ENCODE results near the gene RAB40C.

- TF ChIP-seq ETV6 (CRISPR knock-in tag; IDR thresholded peaks at IDR 0.05): no peak
- no peak for TF ChIP-seq CTCF (IDR thresholded peaks at IDR 0.05)
- TF ChIP-seq ZNF121 (CRISPR knock-in tag; IDR thresholded peaks at IDR 0.05): no peak
- no peak for TF ChIP-seq RORB (CRISPR knock-in tag; IDR thresholded peaks at IDR 0.05)
- no peak for TF ChIP-seq ZNF425 (CRISPR knock-in tag; conservative IDR thresholded peaks at IDR 0.05)
- TF ChIP-seq ELF4 (CRISPR knock-in tag; IDR thresholded peaks at IDR 0.05; ENCODE audit: low read depth): no peak
- TF ChIP-seq NFYB (CRISPR knock-in tag; conservative IDR thresholded peaks at IDR 0.05; ENCODE audit: low read depth): no peak
- no peak for TF ChIP-seq PRDM15 (CRISPR knock-in tag; IDR thresholded peaks at IDR 0.05)
- TF ChIP-seq ATF6 (CRISPR knock-in tag; IDR thresholded peaks at IDR 0.05): no peak
Observed at GRCh38 chr16:564690-565418, 25.0 kb upstream of the RAB40C start.

All from WTC11 (cell line).